ENCODE data around the gene CGB1. TPM values are rescaled to one million over a fixed set of nuclear protein-coding genes. Genes with fewer than 3 reads are reported as not detected.

The CGB1 gene
- total and polyA plus RNA-seq, 9 of the 15 experiments (the other 6 are each of a cell fraction or from before 2014, with no cell fraction given): not detected

GRCh38 chr19:48993175-48994034 lies 43.3 kb downstream of the CGB1 start, which contains the start of the genes GYS1 and RUVBL2 (continued):
- TF ChIP-seq ADNP (tag; IDR thresholded peaks at IDR 0.05) (no peak), ATF7 (IDR thresholded peaks at IDR 0.05) (peak; percentile 86), MTA1 (IDR thresholded peaks at IDR 0.05; ENCODE audit: borderline replicate concordance) (peak; percentile 75; the same call in 1 of the 2 replicates), ETS2 (tag; IDR thresholded peaks at IDR 0.05; ENCODE audit: borderline replicate concordance, poor library complexity, severe bottlenecking) (no peak), ASH1L (IDR thresholded peaks at IDR 0.05; ENCODE audit: borderline replicate concordance, low read depth, partially characterized antibody) (peak; percentile 86), TAL1 (IDR thresholded peaks at IDR 0.05) (no peak), ELK3 (CRISPR knock-in tag; IDR thresholded peaks at IDR 0.05) (no peak), ZNF408 (CRISPR knock-in tag; IDR thresholded peaks at IDR 0.05; ENCODE audit: low read depth) (no peak), ZNF224 (CRISPR knock-in tag; IDR thresholded peaks at IDR 0.05) (no peak), BCOR (IDR thresholded peaks at IDR 0.05) (no peak), AFF4 (CRISPR knock-in tag; IDR thresholded peaks at IDR 0.05) (0 out of 2 replicates have a peak, but pooled peaks have one; percentile 19), NR2F6 (CRISPR knock-in tag; IDR thresholded peaks at IDR 0.05) (no peak), HMGN3 (IDR thresholded peaks at IDR 0.05; ENCODE audit: borderline replicate concordance, extremely low read depth, insufficient read length, low read depth, low read length) (peak; percentile 86), HDAC6 (IDR thresholded peaks at IDR 0.05; ENCODE audit: low read depth, low read length) (no peak), DDX20 (tag; IDR thresholded peaks at IDR 0.05; ENCODE audit: low read depth) (no peak), SETDB1 (IDR thresholded peaks at IDR 0.05; ENCODE audit: low read length) (no peak), CXXC5 (CRISPR knock-in tag; IDR thresholded peaks at IDR 0.05) (peak; percentile 73), POLR2B (IDR thresholded peaks at IDR 0.05; ENCODE audit: low read depth, partially characterized antibody) (peak; percentile 94), ARNT (IDR thresholded peaks at IDR 0.05) (peak in 1 of 2 experiments; percentile 78; a peak in 2 of 4 replicates), ZNF830 (CRISPR knock-in tag; IDR thresholded peaks at IDR 0.05) (no peak), EHMT2 (IDR thresholded peaks at IDR 0.05) (no peak), BACH1 (tag; IDR thresholded peaks at IDR 0.05) (no peak)

Data from K562 (cell line).